ENCODE measurements around the gene ZNF502.

The ZNF502 gene

DNA sequence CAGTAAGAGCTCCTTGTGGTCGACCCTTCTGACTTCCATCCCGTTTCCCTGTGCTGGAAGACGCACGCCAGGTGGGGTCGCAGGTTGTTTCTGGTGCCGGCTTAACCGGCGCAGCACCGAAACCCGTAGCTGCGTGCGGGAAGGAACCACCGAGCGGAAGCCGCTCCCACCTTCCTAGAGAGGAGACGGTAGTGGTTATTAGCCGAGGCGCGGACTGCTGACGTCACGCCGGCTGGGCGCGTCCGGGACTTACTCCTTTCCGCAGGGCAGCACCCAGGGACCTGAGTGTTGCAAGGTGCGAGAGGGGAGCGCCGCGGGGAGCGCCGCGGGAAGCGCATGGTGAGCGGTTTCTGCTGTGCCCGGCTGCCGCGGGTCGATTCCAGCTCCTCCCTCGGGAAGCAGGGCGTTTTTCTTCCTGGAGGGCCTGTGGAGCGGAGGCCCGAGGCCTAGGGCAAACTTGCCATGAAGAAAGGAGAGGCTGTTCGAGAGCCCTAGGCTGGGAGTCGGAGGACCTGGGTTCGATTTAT is 17.0 kb downstream of the ZNF502 start, which contains the start of gene ZNF501:
Gene ZNF501 (plus strand): TSS at position 252 of the 527 bp plus-strand sequence. CDS start 4,787 bp downstream, outside the sequence.
- TF ChIP-seq, protein P1, sequence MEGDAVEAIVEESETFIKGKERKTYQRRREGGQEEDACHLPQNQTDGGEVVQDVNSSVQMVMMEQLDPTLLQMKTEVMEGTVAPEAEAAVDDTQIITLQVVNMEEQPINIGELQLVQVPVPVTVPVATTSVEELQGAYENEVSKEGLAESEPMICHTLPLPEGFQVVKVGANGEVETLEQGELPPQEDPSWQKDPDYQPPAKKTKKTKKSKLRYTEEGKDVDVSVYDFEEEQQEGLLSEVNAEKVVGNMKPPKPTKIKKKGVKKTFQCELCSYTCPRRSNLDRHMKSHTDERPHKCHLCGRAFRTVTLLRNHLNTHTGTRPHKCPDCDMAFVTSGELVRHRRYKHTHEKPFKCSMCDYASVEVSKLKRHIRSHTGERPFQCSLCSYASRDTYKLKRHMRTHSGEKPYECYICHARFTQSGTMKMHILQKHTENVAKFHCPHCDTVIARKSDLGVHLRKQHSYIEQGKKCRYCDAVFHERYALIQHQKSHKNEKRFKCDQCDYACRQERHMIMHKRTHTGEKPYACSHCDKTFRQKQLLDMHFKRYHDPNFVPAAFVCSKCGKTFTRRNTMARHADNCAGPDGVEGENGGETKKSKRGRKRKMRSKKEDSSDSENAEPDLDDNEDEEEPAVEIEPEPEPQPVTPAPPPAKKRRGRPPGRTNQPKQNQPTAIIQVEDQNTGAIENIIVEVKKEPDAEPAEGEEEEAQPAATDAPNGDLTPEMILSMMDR (IDR thresholded peaks at IDR 0.05; ENCODE audit: low read depth, low read length) = no peak
- peak; percentile 72 for DNase-seq (ENCODE audit: extremely low read depth, low read depth)

DNA sequence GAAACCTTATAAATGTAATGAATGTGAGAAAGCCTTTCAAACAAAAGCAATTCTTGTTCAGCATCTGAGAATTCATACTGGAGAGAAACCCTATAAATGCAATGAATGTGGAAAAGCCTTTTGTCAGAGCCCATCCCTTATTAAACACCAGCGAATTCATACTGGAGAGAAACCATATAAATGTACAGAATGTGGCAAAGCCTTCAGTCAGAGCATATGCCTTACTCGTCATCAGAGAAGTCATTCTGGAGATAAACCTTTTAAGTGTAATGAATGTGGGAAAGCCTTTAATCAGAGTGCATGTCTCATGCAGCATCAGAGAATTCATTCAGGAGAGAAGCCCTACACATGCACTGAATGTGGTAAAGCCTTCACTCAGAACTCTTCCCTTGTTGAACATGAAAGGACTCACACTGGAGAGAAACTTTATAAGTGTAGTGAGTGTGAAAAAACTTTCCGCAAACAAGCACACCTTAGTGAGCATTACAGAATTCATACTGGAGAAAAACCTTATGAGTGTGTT is 22.2 kb downstream of the ZNF502 start:
- DNase-seq (ENCODE audit: extremely low read depth, low read depth) = no peak
- TF ChIP-seq, protein P1 (IDR thresholded peaks at IDR 0.05; ENCODE audit: low read depth, low read length) = no peak

DNA sequence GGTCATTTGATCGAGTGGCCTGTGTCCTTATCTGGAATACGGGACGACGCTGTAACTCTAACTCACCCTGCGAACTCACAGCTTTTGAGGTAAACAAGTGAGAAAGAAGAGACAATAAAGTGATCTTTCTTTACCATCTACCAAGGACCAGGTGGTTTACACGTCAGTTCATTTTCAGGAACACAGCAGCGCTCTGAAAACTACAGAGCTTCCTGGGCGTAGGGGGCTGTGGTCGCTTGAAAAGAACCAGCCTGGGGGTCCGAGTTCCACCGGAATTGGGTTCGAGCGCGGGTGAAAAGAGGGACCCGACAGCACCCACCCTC is 48.6 kb downstream of the ZNF502 start:
- TF ChIP-seq, protein P1 (IDR thresholded peaks at IDR 0.05; ENCODE audit: low read depth, low read length) = no peak
- DNase-seq (ENCODE audit: extremely low read depth, low read depth) = no peak

DNA sequence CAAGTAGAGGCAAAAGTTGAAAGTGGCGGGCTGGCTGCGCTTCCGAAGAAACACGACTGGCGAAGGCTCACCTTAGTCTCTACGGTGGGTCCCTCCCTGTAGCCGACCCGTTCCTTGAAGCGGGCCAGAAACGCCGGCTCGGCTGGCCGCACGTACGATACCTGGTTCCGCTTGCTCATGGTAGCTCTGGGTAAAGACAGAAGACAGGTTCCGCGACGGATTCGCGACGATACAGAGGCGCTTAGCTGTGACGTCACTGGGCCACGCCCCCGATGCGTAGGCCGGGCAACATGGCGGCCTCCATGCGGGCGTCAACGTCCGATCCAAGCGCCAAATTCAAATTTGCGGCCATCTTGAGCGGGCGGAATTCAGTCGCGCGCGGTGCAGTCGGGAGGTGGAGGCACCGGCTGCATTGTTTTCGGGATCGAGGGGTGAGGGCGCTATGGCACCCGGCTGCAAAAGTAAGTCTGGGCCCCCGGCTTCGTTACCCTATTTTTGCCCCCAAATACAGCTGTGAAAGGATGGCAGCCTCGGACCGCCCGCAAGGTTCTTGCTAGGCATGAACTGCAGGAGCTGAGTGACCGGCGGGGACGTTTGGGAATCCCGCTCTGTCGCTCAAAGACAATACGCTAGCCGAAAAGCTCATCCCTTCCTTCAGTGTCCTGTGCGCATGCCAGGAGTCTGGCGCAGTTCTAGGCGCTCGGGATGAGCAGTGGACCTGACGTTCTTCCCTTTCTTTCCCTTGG is 49.1 kb downstream of the ZNF502 start, which contains the start of the genes KIAA1143 and KIF15:
Gene KIAA1143 (minus strand): TSS at position 196 of the 746 bp plus-strand sequence. CDS start 17 bp downstream, at position 179.
Gene KIF15 (plus strand): TSS at position 371 of the 746 bp plus-strand sequence. CDS start 72 bp downstream, at position 443.
- TF ChIP-seq, protein P1 (IDR thresholded peaks at IDR 0.05; ENCODE audit: low read depth, low read length) = no peak
- DNase-seq (ENCODE audit: extremely low read depth, low read depth) = peak; percentile 88

DNA sequence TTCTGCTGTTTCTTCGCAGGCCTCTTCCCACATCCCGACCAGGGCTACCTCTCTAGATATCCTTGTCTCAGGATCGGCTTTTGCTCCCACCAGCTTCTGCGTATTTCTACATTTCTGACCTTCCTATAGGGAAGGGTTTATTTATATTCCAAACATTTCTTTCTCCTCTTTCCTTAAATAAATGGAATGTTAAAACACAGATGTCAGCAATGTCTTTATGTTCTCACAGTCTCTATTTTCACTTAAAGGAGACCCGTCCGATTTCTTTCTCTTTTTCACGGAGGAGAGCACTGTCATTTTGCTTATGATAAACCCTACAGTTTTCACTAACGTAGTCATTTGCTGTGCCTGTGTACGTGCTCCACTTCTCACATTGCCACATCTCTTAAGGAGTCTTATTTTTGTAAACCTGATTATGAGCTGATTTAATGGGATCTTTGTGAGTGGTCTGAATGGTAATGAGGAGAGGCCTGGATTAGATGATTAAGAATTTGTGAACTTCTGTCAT is 49.8 kb downstream of the ZNF502 start:
- TF ChIP-seq, protein P1 (IDR thresholded peaks at IDR 0.05; ENCODE audit: low read depth, low read length) = no peak
- no peak for DNase-seq (ENCODE audit: extremely low read depth, low read depth)

DNA sequence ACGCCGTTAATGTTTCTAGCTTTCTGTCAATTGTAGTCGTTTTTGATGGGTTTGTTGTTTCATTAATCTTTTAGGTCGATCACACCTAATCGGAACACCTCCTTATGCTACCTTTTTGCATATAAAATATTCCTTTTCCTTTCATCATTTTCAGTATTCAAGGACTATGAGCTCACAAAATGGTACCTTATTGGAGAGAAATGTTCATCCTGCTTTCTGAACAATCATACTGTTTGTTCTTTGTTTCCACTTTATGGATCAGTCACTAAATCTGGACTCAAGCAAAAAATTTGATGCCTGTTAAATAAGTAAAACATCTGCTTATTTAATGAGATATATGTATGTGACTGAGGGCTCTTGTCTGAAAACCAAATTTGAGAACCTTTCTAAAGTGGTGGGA is 50.2 kb downstream of the ZNF502 start:
- TF ChIP-seq, protein P1 (IDR thresholded peaks at IDR 0.05; ENCODE audit: low read depth, low read length) = no peak
- DNase-seq (ENCODE audit: extremely low read depth, low read depth) = no peak

DNA sequence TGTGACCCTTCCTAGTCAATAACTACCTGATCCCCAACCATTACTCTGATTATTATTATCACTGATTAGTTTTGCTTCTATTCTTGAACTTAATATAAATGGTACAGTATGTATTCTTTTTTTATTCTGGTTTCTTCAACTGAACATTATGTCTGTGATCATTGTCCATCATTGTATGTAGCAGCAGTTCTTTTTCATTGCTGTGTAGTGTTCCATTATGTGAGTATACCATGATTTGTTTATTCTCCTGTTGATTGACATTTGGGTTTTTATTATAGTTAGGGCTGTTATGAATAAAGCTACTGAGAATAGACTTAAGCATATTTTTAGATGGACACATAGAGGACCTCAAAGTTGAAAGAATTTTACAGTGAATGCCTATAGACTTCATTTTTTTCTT is 51.8 kb downstream of the ZNF502 start:
- DNase-seq (ENCODE audit: extremely low read depth, low read depth) = no peak
- TF ChIP-seq, protein P1 (IDR thresholded peaks at IDR 0.05; ENCODE audit: low read depth, low read length) = no peak
